ENCODE data around the gene SUPT6H. TPM values are rescaled to one million over a fixed set of nuclear protein-coding genes. Genes with fewer than 3 reads are reported as not detected.

SUPT6H gene
- total RNA-seq, 1 donor from 2014 or later: 91.2 TPM

GRCh38 chr17:28615260-28615940 lies 46.6 kb upstream of the SUPT6H start:
- peaks cover 43% of the 10 kb centered on the region for H3K36me3 Mint-ChIP-seq (ENCODE audit: unreplicated experiment)
- no peak for DNase-seq (ENCODE audit: extremely low spot score, unreplicated experiment)
- H3K27me3 Mint-ChIP-seq (ENCODE audit: unreplicated experiment): no peaks in the 10 kb centered on the region
- no peak overlapping the region for H3K4me3 Mint-ChIP-seq (ENCODE audit: unreplicated experiment)
- no peaks in the 10 kb centered on the region for H3K4me1 Mint-ChIP-seq (ENCODE audit: unreplicated experiment)
- H3K9me3 Mint-ChIP-seq (ENCODE audit: unreplicated experiment): no peaks in the 10 kb centered on the region
- H3K27ac Mint-ChIP-seq (ENCODE audit: unreplicated experiment): no peak overlapping the region
- no peak for TF ChIP-seq CTCF (IDR thresholded peaks at IDR 0.05)

GRCh38 chr17:28616281-28616680 lies 45.7 kb upstream of the SUPT6H start:
- Mint-ChIP-seq H3K27ac (ENCODE audit: unreplicated experiment) (no peak overlapping the region), H3K9me3 (ENCODE audit: unreplicated experiment) (no peaks in the 10 kb centered on the region), H3K4me3 (ENCODE audit: unreplicated experiment) (no peak overlapping the region), H3K27me3 (ENCODE audit: unreplicated experiment) (no peaks in the 10 kb centered on the region), H3K36me3 (ENCODE audit: unreplicated experiment) (peaks cover 45% of the 10 kb centered on the region), H3K4me1 (ENCODE audit: unreplicated experiment) (no peaks in the 10 kb centered on the region)
- no peak for DNase-seq (ENCODE audit: extremely low spot score, unreplicated experiment)
- no peak for TF ChIP-seq CTCF (IDR thresholded peaks at IDR 0.05)

- no peak overlapping the region for H3K4me3 Mint-ChIP-seq (ENCODE audit: unreplicated experiment)
- H3K4me1 Mint-ChIP-seq (ENCODE audit: unreplicated experiment): no peaks in the 10 kb centered on the region
- peaks cover 59% of the 10 kb centered on the region for H3K36me3 Mint-ChIP-seq (ENCODE audit: unreplicated experiment)
- no peaks in the 10 kb centered on the region for H3K9me3 Mint-ChIP-seq (ENCODE audit: unreplicated experiment)
- H3K27me3 Mint-ChIP-seq (ENCODE audit: unreplicated experiment): no peaks in the 10 kb centered on the region
- DNase-seq (ENCODE audit: extremely low spot score, unreplicated experiment): no peak
- no peak overlapping the region for H3K27ac Mint-ChIP-seq (ENCODE audit: unreplicated experiment)
- no peak for TF ChIP-seq CTCF (IDR thresholded peaks at IDR 0.05)
These were observed 43.5 kb upstream of the SUPT6H start for GRCh38 chr17:28618464-28618863.

GRCh38 chr17:28620010-28620409 lies 42.0 kb upstream of the SUPT6H start:
- H3K4me3 Mint-ChIP-seq (ENCODE audit: unreplicated experiment): no peak overlapping the region
- DNase-seq (ENCODE audit: extremely low spot score, unreplicated experiment): no peak
- H3K4me1 Mint-ChIP-seq (ENCODE audit: unreplicated experiment): no peaks in the 10 kb centered on the region
- no peaks in the 10 kb centered on the region for H3K9me3 Mint-ChIP-seq (ENCODE audit: unreplicated experiment)
- H3K27ac Mint-ChIP-seq (ENCODE audit: unreplicated experiment): no peak overlapping the region
- no peaks in the 10 kb centered on the region for H3K27me3 Mint-ChIP-seq (ENCODE audit: unreplicated experiment)
- H3K36me3 Mint-ChIP-seq (ENCODE audit: unreplicated experiment): peaks cover 56% of the 10 kb centered on the region
- no peak for TF ChIP-seq CTCF (IDR thresholded peaks at IDR 0.05)

GRCh38 chr17:28622186-28622585 lies 39.8 kb upstream of the SUPT6H start:
- Mint-ChIP-seq H3K27me3 (ENCODE audit: unreplicated experiment) (no peaks in the 10 kb centered on the region), H3K4me1 (ENCODE audit: unreplicated experiment) (no peaks in the 10 kb centered on the region), H3K4me3 (ENCODE audit: unreplicated experiment) (no peak overlapping the region), H3K27ac (ENCODE audit: unreplicated experiment) (no peak overlapping the region), H3K36me3 (ENCODE audit: unreplicated experiment) (peaks cover 54% of the 10 kb centered on the region), H3K9me3 (ENCODE audit: unreplicated experiment) (no peaks in the 10 kb centered on the region)
- DNase-seq (ENCODE audit: extremely low spot score, unreplicated experiment): no peak
- no peak for TF ChIP-seq CTCF (IDR thresholded peaks at IDR 0.05)
